Globus pallidus (tissue), 1 donor: Measurements from ENCODE around the gene ADRB2.

Experiments used
- DNase-seq: peaks from one replicate; pipeline ENCODE4 v3.0.0-alpha.2; 2015; ENCODE audit warnings: low spot score

ADRB2 gene

GRCh38 chr5:148831590-148832565 is 5.5 kb downstream of the ADRB2 start:
- DNase-seq = peak; percentile 70

- no peak for DNase-seq
Measured at GRCh38 chr5:148833122-148833521, 6.7 kb downstream of the ADRB2 start.

- DNase-seq = no peak
Measured at GRCh38 chr5:148833925-148834324, 7.5 kb downstream of the ADRB2 start.

- DNase-seq = no peak
Measured at GRCh38 chr5:148834689-148835088, 8.3 kb downstream of the ADRB2 start.

DNA sequence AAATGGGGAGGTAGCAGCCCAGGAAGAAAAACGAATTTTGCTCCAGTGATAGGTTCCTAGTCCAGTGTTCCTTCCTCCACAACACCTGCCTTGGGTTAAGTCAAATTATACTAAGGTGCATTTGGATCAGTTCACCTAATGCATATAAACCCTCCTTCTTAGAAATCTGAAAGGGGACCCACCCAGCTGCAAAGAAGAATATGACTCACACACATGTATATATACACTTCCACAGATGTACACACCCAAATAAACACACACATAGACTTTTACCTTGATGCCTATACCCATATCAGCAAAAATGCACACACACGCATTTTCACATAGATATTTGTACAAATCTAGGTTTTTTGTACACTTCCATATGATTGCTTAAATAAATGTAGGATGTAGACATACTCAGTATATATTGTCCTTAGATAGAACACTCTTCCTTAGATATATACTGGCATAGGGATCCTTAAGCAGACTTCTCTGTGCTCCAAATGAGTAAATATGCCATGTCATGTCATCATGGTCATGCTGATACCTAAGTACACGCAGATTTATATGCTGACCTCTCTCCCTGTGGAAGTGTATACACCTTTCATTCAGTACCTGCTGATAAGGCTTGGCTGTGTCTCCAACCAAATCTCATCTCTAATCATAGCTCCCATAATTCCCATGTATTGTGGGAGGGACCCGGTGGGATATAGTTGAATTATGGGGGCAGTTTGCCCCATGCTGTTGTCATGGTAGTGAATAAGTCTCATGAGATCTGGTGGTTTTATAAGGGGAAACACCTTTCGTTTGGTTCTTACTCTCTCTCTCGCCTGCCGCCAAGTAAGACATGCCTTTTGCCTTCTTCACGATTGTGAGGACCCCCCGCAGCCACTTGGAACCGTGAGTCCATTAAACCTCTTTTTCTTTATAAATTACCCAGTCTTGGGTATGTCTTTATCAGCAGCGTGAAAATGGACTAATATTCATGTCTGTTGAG is 10.2 kb downstream of the ADRB2 start:
- no peak for DNase-seq

GRCh38 chr5:148837383-148837782 is 11.0 kb downstream of the ADRB2 start:
- DNase-seq = no peak

- no peak for DNase-seq
Measured at GRCh38 chr5:148838357-148838756, 11.9 kb downstream of the ADRB2 start.

DNA sequence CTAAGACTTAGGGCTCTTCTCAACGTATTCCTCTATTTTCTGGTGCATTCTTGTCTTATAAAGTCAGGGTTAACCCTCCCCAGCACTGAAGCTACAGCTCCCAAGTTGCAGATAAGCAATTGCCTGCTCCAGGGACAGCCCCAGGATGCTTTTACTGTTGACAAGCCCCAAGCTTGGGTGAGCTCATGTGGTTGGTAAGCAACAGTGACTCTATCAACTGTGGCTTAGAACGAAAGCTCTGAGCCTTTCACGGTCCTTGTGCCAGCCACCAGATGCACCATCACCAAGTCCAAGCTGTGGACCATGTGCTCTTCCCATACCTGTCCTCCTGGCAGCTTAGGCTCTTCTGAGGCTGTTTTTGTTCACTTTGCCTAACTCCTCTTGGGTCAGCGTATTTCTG is 13.5 kb downstream of the ADRB2 start:
- no peak for DNase-seq

- DNase-seq = no peak
Measured at GRCh38 chr5:148840531-148840930, 14.1 kb downstream of the ADRB2 start.

DNA sequence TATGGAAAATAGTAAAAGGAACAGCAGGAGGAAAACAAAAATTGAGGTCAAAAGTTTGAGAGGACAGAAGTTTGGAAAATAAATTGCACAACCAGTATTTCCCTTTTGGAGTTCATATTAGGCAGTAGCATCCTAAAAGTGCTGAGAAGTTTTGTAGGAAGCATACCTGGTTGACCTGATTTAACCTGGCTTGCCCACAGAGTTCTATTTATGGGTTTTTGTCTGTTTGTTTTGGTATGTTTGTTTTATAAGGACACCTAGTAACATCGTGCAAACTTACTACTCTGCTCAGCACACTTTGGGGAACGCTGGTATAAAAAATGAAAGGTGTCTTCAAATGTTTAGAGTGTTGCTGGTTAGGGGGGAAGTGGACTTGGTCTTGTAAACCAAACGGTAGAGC is 15.1 kb downstream of the ADRB2 start:
- DNase-seq = no peak

GRCh38 chr5:148842161-148842560 is 15.8 kb downstream of the ADRB2 start:
- no peak for DNase-seq

GRCh38 chr5:148843510-148844318 is 17.3 kb downstream of the ADRB2 start:
- DNase-seq = no peak

DNA sequence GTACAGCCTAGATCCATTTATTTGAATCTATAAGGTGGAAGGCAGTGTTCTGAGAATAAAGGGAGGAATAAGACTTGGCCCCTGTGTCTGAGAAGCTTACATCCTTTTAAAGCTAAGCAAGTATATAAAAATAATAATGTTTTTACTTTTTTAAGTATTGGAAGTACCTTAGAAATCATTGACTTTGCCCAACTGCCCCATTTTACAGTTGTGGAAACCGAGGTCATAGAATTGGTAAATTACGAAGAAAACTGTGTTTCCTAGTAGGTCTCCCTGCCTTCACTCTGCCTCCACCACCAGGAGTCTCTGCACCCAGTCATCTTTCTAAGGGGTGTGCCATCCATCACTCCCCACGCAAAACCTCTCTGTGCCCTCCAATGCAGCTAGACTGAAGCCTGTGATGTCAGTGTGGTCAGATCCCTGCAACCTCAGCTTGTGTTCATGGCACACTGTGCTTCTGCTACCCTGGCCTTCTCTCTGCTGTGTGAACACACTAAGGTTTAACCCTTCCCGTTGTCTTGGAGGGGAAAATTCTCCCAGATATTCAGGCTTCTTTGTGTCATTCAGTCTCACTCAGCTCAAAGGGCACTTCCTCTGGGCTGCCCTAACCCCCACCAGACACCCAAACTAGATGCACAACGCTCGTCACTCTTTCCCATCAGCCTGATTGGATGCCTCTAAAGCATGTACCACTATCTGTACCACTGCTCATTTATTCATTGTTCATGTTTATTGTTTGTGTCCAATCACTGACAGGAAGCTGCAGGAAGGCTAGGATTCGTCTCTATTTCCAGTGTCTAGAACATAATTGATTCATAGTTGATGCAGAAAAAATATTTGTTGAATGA is 18.2 kb downstream of the ADRB2 start:
- DNase-seq = no peak

DNA sequence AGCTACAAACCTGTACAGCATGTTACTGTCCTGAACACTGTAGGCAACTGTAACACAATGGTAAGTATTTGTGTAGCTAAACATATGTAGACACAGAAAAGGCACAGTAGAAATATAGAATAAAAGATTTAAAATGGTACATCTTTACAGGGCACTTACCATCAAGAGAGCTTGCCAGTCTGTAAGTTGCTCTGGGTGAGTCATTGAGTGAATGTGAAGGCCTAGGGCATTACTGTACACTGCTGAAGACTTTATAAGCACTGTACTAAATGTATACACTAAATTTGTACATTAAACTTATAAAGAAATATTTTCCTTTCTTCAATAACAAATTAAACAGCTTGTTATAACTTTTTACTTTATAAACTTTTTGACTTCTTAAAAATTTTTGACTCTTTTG is 20.5 kb downstream of the ADRB2 start:
- no peak for DNase-seq

DNA sequence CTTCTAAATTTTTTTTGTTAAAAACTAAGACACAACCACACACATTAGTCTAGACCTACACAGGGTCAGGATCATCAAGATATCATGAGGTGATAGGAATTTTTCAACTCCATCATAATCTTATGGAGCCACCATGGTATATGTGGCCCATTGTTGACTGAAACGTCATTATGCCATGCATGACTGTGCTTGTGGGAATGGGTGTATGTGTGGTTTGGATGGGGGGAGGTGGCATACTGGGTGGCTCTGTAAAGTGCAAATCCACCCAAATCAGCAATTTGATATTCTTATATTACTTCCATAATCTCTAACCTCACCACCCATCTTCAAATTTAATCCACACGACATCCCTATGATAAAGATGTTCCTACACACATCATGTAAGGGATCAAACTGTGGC is 21.0 kb downstream of the ADRB2 start:
- no peak for DNase-seq

- no peak for DNase-seq
Measured at GRCh38 chr5:148848393-148849031, 22.1 kb downstream of the ADRB2 start.

DNA sequence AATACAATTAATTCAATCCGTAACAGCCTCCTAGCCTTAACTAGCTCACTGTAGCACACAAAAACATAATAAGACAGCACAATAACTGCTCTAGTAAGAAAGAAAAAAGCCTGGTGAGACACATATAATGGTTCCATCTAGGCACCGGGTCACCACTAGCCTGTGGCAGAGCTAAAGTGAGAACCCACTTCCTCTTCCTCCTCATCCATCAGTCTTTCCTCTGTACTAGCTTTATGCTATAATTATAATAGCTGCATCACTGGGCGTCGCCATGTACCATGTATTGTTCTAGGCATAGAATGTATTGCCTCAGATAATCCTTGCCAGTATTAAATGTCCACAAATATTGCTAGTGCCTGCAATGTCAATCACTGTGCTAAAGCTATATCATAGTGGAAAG is 23.1 kb downstream of the ADRB2 start:
- no peak for DNase-seq

- no peak for DNase-seq
Measured at GRCh38 chr5:148850836-148851235, 24.4 kb downstream of the ADRB2 start.

GRCh38 chr5:148853868-148854267 is 27.5 kb downstream of the ADRB2 start:
- DNase-seq = no peak

GRCh38 chr5:148855249-148856008 is 29.0 kb downstream of the ADRB2 start:
- no peak for DNase-seq
